IPS-18a (cell line): Measurements from ENCODE around the gene HECA.
"Not testable (repeated sequence)": the region's sequence is repeated elsewhere in the genome, so short reads cannot be mapped to it uniquely, and the experiment has no call there.

ENCODE experiments used
- H3K27ac ChIP-seq: one replicate; pipeline ENCODE4 v1.5.1; 2013; ENCODE audit warnings: low read length
- H3K27me3 ChIP-seq: one replicate; pipeline ENCODE4 v1.6.1; 2013; ENCODE audit warnings: mild to moderate bottlenecking, low read length; ENCODE audit not compliant: control insufficient read depth, insufficient read depth
- H3K36me3 ChIP-seq: one replicate; pipeline ENCODE4 v1.6.1; 2013; ENCODE audit warnings: low read depth, low read length; ENCODE audit not compliant: control insufficient read depth
- H3K4me1 ChIP-seq: one replicate; pipeline ENCODE4 v1.6.1; 2013; ENCODE audit warnings: low read depth, low read length; ENCODE audit not compliant: control insufficient read depth
- H3K4me3 ChIP-seq: one replicate; pipeline ENCODE4 v1.5.1; 2013; ENCODE audit warnings: low read length
- H3K9ac ChIP-seq: one replicate; pipeline ENCODE4 v1.6.1; 2013; ENCODE audit warnings: mild to moderate bottlenecking, low read length, moderate library complexity
- H3K9me3 ChIP-seq: one replicate; pipeline ENCODE4 v1.6.1; 2013; ENCODE audit warnings: low read depth, low read length; ENCODE audit not compliant: control insufficient read depth

The HECA gene

GRCh38 chr6:139186692-139187091 lies 51.8 kb downstream of the HECA start:
- Histone ChIP-seq H3K27ac (no peak overlapping the region), H3K27me3 (no peaks in the 10 kb centered on the region), H3K9ac (no peak overlapping the region), H3K4me1 (no peaks in the 10 kb centered on the region), H3K36me3 (no peaks in the 10 kb centered on the region), H3K4me3 (no peak overlapping the region), H3K9me3 (no peaks in the 10 kb centered on the region)

GRCh38 chr6:139187489-139187888 lies 52.6 kb downstream of the HECA start:
- Histone ChIP-seq H3K4me3 (no peak overlapping the region), H3K27me3 (no peaks in the 10 kb centered on the region), H3K9ac (no peak overlapping the region), H3K27ac (no peak overlapping the region), H3K36me3 (no peaks in the 10 kb centered on the region), H3K9me3 (no peaks in the 10 kb centered on the region), H3K4me1 (no peaks in the 10 kb centered on the region)

- Histone ChIP-seq H3K4me3 (no peak overlapping the region), H3K9me3 (no peaks in the 10 kb centered on the region), H3K9ac (no peak overlapping the region), H3K27ac (no peak overlapping the region), H3K36me3 (no peaks in the 10 kb centered on the region), H3K4me1 (no peaks in the 10 kb centered on the region), H3K27me3 (no peaks in the 10 kb centered on the region)
Measured at GRCh38 chr6:139189665-139190064, 54.8 kb downstream of the HECA start.

DNA sequence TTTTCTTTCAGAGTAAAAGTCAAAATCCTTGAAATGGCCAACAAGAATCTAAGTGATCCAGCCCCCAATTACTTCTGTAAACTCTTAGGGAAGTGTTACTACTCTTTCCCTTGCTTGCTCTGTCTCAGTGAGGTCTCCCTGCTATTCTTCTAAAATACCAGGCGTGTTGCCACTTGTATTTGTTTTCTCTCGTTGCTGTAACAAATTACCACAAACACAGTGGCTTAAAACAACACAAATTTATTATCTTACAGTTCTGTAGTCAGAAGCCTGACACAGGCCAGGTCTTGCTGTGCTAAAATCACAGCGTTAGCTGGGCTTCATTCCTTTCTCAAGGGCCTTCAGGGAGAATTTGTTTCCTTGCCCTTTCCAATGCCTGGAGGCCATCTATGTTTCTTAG lies 59.9 kb downstream of the HECA start:
- H3K4me1 ChIP-seq, result no peaks in the 10 kb centered on the region
- H3K9me3 ChIP-seq, result no peaks in the 10 kb centered on the region
- H3K4me3 ChIP-seq, result no peak overlapping the region
- no peak overlapping the region for H3K9ac ChIP-seq
- no peak overlapping the region for H3K27ac ChIP-seq
- H3K36me3 ChIP-seq, result no peaks in the 10 kb centered on the region
- H3K27me3 ChIP-seq, result no peaks in the 10 kb centered on the region

DNA sequence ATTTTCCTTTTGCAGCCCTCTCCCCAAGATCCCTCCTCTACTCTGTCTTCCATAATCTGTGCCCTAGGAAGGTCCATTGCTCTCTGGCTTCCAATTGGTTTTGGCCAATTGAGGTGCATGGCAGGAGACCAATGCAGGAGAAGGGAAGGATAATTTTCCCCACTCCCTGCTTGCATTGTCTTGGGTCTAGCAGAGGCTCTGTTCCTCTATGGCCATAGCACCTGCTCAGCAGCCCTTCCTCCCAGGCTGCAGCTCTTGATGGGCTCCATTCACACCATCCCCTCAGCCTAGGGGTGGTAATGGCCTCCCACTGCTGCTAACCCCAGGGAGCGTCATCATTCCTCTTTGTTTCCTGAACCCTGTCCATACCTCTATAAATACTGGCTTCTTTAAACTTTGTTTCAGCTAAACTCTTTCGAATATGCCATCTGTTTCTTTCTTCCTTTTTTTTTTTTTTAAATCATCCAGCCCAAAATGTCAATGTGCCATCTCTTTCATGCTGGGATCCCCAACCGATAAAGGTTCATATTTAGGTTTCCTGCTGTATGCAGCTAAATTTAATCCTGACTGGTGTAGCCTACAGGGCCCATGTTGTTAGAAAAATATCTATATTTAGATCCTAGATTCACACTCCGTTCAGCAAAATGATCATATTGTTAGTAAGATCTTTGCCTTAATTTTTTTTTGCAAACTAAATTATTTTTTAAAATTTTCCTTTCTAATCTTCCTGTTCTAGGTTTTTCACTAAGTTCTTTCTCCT lies 63.8 kb downstream of the HECA start:
- H3K4me1 ChIP-seq, result no peaks in the 10 kb centered on the region
- H3K4me3 ChIP-seq, result no peak overlapping the region
- no peaks in the 10 kb centered on the region for H3K36me3 ChIP-seq
- no peaks in the 10 kb centered on the region for H3K9me3 ChIP-seq
- no peaks in the 10 kb centered on the region for H3K27me3 ChIP-seq
- H3K27ac ChIP-seq, result no peak overlapping the region
- H3K9ac ChIP-seq, result no peak overlapping the region

DNA sequence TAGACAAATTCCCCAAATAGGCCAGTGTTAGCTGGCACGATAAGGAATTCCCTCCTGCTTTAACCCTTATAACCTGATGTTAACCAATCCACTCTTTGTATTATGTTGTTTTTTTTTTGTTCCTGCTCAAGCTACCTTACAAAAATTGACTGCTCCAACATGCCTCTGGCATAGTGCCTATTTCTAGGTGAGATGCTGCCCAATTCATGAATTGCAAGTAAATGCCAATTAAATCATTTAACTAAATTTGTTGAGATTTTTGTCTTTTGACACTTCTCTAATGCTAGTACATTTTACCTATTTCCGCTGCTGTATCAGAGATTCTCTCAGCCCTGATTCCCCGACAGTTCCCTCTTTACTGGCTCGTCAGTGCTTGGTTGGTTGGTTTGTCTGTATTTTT lies 66.5 kb downstream of the HECA start:
- Histone ChIP-seq H3K4me1 (no peaks in the 10 kb centered on the region), H3K27me3 (no peaks in the 10 kb centered on the region), H3K27ac (no peak overlapping the region), H3K4me3 (no peak overlapping the region), H3K9me3 (peaks cover 11% of the 10 kb centered on the region), H3K36me3 (no peaks in the 10 kb centered on the region), H3K9ac (no peak overlapping the region)

DNA sequence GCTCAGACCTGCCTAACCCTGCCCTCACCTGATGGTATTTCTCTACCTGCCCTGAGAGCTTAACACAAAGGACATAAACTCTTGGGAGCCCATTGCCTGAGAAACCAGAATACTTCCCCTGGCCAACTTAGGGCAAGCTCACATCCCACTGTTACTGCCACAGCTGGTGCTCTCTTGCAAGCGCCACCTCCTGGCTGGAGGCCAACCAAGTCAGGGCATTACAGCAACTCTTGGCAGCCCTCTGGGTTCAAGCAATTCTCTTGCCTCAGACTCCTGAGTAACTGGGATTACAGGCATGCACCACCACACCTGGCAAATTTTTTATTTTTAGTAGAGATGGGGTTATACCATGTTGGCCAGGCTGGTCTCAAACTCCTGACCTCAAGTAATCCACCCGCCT lies 70.1 kb downstream of the HECA start:
- Histone ChIP-seq H3K9ac (no peak overlapping the region), H3K36me3 (no peaks in the 10 kb centered on the region), H3K4me1 (no peaks in the 10 kb centered on the region), H3K9me3 (peaks cover 14% of the 10 kb centered on the region), H3K27ac (no peak overlapping the region), H3K4me3 (no peak overlapping the region), H3K27me3 (no peaks in the 10 kb centered on the region)

DNA sequence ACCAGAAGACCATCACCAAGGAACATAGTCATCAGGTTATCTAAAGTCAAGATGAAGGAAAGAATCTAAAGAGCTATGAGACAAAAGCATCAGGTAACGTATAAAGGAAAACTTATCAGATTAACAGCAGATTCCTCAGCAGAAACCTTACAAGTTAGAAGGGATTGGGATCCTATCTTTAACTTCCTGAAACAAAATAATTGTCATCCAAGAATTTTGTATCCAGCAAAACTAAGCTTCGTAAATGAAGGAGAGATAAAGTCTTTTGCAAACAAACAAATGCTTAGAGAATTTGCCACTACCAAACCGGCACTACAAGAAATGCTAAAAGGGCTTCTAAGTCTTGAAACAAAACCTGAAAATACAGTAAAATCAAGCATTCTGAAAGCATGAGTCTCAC lies 71.0 kb downstream of the HECA start:
- peaks cover 15% of the 10 kb centered on the region for H3K9me3 ChIP-seq

GRCh38 chr6:139210766-139211165 lies 75.9 kb downstream of the HECA start:
- not testable (repeated sequence) for H3K9me3 ChIP-seq, H3K4me1 ChIP-seq, H3K4me3 ChIP-seq, H3K36me3 ChIP-seq, H3K27me3 ChIP-seq, H3K27ac ChIP-seq, H3K9ac ChIP-seq

More for the DNA sequence above, 71.0 kb downstream of the HECA start:
- Histone ChIP-seq H3K9ac (no peak overlapping the region), H3K27me3 (no peaks in the 10 kb centered on the region), H3K4me3 (no peak overlapping the region), H3K27ac (no peak overlapping the region), H3K36me3 (no peaks in the 10 kb centered on the region), H3K4me1 (no peaks in the 10 kb centered on the region)

GRCh38 chr6:139212460-139212859 lies 77.6 kb downstream of the HECA start:
- not testable (repeated sequence) for H3K36me3 ChIP-seq, H3K9me3 ChIP-seq

DNA sequence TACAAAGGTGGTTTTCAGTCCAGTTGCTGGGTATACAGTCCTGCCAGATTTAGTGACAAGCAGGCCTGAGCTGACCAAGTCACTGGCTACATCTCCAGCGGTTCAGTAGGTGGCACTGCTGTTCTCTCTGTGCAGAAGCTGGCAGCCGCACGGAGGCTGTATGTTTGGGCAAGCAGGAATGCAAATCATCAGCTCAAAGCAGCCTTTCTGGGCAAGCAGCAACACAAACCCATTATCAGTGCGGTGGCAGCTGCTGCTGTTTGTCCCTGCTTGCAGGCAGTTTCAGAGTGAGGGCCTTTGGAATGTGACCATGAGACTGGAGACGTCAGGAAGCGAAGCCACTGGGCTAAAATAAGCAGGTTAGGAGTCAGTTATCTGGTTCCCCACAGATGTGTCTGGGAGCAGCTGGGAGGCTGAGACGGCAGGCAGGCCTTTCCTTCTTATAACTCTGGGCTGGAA lies 84.4 kb downstream of the HECA start:
- no peak overlapping the region for H3K27ac ChIP-seq
- H3K9me3 ChIP-seq, result no peaks in the 10 kb centered on the region
- H3K27me3 ChIP-seq, result no peaks in the 10 kb centered on the region
- no peak overlapping the region for H3K9ac ChIP-seq
- H3K36me3 ChIP-seq, result no peaks in the 10 kb centered on the region
- H3K4me1 ChIP-seq, result no peaks in the 10 kb centered on the region
- H3K4me3 ChIP-seq, result no peak overlapping the region

More at GRCh38 chr6:139212460-139212859, 77.6 kb downstream of the HECA start:
- H3K4me1 ChIP-seq, H3K27me3 ChIP-seq, H3K9ac ChIP-seq, H3K4me3 ChIP-seq, H3K27ac ChIP-seq: not testable (repeated sequence)

DNA sequence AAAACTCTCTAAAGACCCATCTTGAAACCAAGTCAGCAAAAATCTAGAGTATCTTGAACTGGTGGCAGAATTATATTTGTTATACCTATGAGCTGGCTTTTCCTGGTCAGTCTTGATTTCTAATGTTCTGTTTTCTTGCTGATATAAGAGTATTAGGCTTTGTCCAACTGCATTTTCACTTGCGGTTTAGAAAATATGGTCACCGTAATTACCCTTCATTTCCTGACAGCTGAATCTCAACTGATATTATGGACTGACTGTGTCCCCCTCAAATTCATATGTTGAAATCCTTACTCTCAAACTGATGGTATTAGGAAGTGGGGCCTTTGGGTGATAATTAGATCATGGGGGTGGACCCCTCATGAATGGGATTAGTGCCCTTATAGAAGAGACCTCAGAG lies 84.9 kb downstream of the HECA start:
- Histone ChIP-seq H3K27me3 (no peaks in the 10 kb centered on the region), H3K9me3 (no peaks in the 10 kb centered on the region), H3K4me3 (no peak overlapping the region), H3K27ac (no peak overlapping the region), H3K36me3 (no peaks in the 10 kb centered on the region), H3K4me1 (no peaks in the 10 kb centered on the region), H3K9ac (no peak overlapping the region)
